Tibial nerve (tissue), 4 donors: Measurements from ENCODE around the gene GALNT3. TPM values are rescaled to one million over a fixed set of nuclear protein-coding genes. Genes with fewer than 3 reads are reported as not detected.

ENCODE experiments used
- DNase-seq, 2 donors: peaks; one replicate each; pipeline ENCODE4 v3.0.0-alpha.2; 2019; ENCODE audit warnings: low spot score in 2 of 2
- H3K27ac ChIP-seq, 4 donors: fragments of 200-600 bp; sonication (generic) in 3 of 4; one replicate each; pipeline ENCODE4 v1.5.1; 2017 to 2019; ENCODE audit warnings: mild to moderate bottlenecking in 1 of 4
- H3K27me3 ChIP-seq, 2 donors: fragments of 200-600 bp; sonication (generic) in 1 of 2; one replicate each; pipeline versions ENCODE4 v1.5.1 to v1.6.0; 2017 to 2019
- H3K36me3 ChIP-seq, 3 donors: fragments of 200-600 bp; sonication (generic); one replicate each; pipeline ENCODE4 v1.5.1; 2018 to 2019
- H3K4me1 ChIP-seq, 4 donors: fragments of 200-600 bp; sonication (generic) in 3 of 4; one replicate each; pipeline ENCODE4 v1.5.1; 2017 to 2019
- H3K4me3 ChIP-seq, 4 donors: fragments of 200-600 bp; sonication (generic) in 3 of 4; one replicate each; pipeline ENCODE4 v1.5.1; 2017 to 2019; ENCODE audit warnings: mild to moderate bottlenecking in 1 of 4, moderate library complexity in 1 of 4
- H3K9me3 ChIP-seq, 4 donors: fragments of 200-600 bp; sonication (generic) in 3 of 4; one replicate each; pipeline ENCODE4 v1.5.1; 2017 to 2019
- EP300 ChIP-seq, 2 donors: sonication (generic); formaldehyde crosslinking; IDR thresholded peaks; one replicate each; pipeline ENCODE4 v1.6.1; 2017; ENCODE audit warnings: antibody characterized with exemption in 2 of 2, mild to moderate bottlenecking in 1 of 2
- POLR2A ChIP-seq, 2 donors: fragments of 450-650 bp; IDR thresholded peaks; one replicate each; pipeline ENCODE4 v1.6.1; 2017; ENCODE audit warnings: antibody characterized with exemption in 2 of 2, mild to moderate bottlenecking in 2 of 2, moderate library complexity in 2 of 2
- WGBS, 2 donors: methylation state at CpG; one replicate each; pipeline ENCODE4 v1.1.5; 2018; 5-methylcytosine and 5-hydroxymethylcytosine counted together
- total RNA-seq, 4 donors: library from RNA; depleted of rRNA; stranded (reverse); fragments of >200 nt; gene quantifications; one replicate each; pipeline ENCODE4 v1.1.0, GENCODE V29; 2016
- TF ChIP-seq, protein P1 (sequence below), 5 experiments: fragments of 200-600 bp in 3 of 5; fragments of 450-650 bp in 2 of 5; sonication (generic) in 3 of 5; IDR thresholded peaks; one replicate each; pipeline ENCODE4 v1.5.1; 2016 to 2019; ENCODE audit warnings: antibody characterized with exemption in 5 of 5, mild to moderate bottlenecking in 3 of 5, moderate library complexity in 2 of 5

Gene GALNT3
- total RNA-seq, 4 donors from 2014 or later = 1.0 to 7.9 (median 2.6) TPM

DNA sequence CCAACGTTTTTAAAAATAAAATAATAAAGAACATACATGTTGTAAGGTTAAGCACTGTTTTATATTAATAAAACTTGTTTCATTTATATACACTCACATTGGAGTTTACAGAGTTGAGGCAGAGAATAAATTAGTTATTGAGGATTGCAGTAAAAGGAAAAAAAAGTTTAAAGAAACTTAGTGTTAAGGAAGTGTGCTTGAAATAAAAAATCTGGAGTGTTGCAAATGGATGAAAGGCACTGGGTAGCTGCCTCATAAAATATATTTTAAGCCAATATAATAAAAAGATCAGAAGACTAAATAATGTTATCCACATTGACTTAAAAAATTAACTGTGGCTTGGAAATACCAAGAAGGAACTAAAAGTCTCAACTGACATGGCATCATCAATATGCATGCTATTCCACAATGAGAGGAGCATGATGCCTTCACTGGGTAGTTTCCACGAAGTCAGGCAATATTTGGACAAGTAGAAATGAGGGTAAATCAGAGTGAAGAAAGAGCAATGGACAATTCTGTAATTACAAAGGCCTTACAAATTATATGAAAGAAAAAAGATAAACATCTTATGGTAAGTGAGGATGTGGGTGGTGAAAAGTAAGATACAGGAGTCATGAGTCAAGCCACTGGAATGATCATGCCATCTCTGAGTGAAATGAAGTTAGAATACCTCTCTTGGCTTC is 2.5 kb downstream of the GALNT3 start:
- H3K36me3 ChIP-seq = no peaks in the 10 kb centered on the region
- peaks cover 0 to 18% of the 10 kb centered on the region in 2 donors for H3K27me3 ChIP-seq
- H3K4me1 ChIP-seq = peaks cover 0 to 22% (median 18%) of the 10 kb centered on the region in 4 donors
- no peak overlapping the region for H3K4me3 ChIP-seq
- DNase-seq = no peak
- H3K27ac ChIP-seq = no peak overlapping the region
- H3K9me3 ChIP-seq = no peaks in the 10 kb centered on the region
- TF ChIP-seq, protein P1, sequence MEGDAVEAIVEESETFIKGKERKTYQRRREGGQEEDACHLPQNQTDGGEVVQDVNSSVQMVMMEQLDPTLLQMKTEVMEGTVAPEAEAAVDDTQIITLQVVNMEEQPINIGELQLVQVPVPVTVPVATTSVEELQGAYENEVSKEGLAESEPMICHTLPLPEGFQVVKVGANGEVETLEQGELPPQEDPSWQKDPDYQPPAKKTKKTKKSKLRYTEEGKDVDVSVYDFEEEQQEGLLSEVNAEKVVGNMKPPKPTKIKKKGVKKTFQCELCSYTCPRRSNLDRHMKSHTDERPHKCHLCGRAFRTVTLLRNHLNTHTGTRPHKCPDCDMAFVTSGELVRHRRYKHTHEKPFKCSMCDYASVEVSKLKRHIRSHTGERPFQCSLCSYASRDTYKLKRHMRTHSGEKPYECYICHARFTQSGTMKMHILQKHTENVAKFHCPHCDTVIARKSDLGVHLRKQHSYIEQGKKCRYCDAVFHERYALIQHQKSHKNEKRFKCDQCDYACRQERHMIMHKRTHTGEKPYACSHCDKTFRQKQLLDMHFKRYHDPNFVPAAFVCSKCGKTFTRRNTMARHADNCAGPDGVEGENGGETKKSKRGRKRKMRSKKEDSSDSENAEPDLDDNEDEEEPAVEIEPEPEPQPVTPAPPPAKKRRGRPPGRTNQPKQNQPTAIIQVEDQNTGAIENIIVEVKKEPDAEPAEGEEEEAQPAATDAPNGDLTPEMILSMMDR (IDR thresholded peaks at IDR 0.05) = no peak
- TF ChIP-seq EP300 (IDR thresholded peaks at IDR 0.05) (no peak), POLR2A (IDR thresholded peaks at IDR 0.05) (no peak)
- 74 to 76% methylated on average over 2 of the region's 2 CpGs for WGBS, 2 donors

DNA sequence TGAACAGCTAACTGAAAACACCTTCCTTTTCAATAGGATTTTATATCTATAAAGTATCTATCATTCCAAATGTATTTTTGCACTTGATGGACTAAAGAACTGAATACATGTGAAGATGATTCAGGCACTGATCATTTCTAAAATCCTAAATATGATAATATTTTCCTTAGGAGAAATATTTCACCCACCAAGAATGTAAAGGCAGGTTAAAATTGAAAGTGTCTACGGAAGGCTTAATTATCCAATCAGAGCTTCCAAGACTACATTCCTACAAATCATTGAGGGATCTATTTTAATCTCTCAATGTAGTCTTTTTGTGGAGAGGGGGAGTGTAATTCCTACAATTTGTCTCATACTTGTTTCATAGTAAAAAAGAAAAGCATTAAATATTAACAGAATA is 3.6 kb downstream of the GALNT3 start:
- DNase-seq = no peak
- no peak overlapping the region for H3K4me3 ChIP-seq
- WGBS, 2 donors = 74 to 85% methylated on average over 1 of the region's 1 CpG
- H3K27ac ChIP-seq = no peak overlapping the region
- H3K4me1 ChIP-seq = peaks cover 0 to 22% (median 18%) of the 10 kb centered on the region in 4 donors
- no peaks in the 10 kb centered on the region for H3K36me3 ChIP-seq
- no peak for TF ChIP-seq EP300 (IDR thresholded peaks at IDR 0.05)
- TF ChIP-seq POLR2A (IDR thresholded peaks at IDR 0.05) = no peak
- TF ChIP-seq, protein P1 (IDR thresholded peaks at IDR 0.05) = no peak
- H3K27me3 ChIP-seq = peaks cover 0 to 18% of the 10 kb centered on the region in 2 donors
- H3K9me3 ChIP-seq = no peaks in the 10 kb centered on the region

DNA sequence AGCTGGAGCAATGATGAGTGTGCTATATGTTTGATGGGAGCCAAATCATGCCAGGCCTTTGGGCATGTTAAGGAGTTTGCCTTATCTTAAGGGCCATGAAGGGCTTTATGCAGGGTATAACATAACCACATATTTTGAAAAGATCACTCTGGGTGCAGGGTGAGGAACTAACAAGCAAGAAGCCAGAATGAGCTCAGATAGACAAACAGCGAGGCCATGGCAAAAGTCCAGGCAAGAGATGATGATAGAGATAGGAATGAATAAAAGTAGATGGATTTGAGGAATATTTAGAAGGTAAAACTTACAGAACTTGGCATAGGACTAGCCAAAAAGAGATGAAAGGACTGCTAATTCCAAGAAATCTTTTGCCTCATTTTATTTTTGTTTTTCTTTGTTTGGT is 6.7 kb downstream of the GALNT3 start:
- Histone ChIP-seq H3K9me3 (no peaks in the 10 kb centered on the region), H3K27me3 (no peaks in the 10 kb centered on the region), H3K4me3 (no peak overlapping the region), H3K4me1 (peaks cover 0 to 3% (median 0%) of the 10 kb centered on the region in 4 donors), H3K27ac (no peak overlapping the region), H3K36me3 (no peaks in the 10 kb centered on the region)
- DNase-seq = no peak
- WGBS, 2 donors = 61 to 71% methylated on average over 1 of the region's 1 CpG
- TF ChIP-seq EP300 (IDR thresholded peaks at IDR 0.05) = no peak
- no peak for TF ChIP-seq POLR2A (IDR thresholded peaks at IDR 0.05)
- TF ChIP-seq, protein P1 (IDR thresholded peaks at IDR 0.05) = no peak

DNA sequence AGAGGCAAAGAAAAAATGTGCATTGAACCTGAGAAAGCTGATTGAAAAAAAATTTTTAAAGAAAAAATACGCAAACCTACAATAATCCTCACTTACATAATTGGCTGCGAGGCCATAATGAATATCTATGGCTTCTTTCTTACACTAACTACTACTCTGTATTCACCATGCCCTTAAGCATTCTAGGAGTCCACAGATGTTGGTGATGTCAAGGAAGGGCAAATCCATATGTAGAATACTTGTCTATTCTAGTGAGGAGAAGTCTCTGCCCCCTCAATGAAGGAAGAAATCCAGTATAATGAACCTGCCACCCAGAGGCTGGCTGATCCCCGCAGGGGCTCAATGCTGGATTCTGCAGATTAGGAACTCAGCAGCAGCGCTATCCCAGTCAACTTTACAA is 14.3 kb downstream of the GALNT3 start:
- WGBS, 2 donors = 92 to 97% methylated on average over 4 of the region's 4 CpGs
- no peak for DNase-seq
- H3K27ac ChIP-seq = no peak overlapping the region
- H3K9me3 ChIP-seq = peaks cover 0 to 19% (median 0%) of the 10 kb centered on the region in 4 donors
- no peak for TF ChIP-seq EP300 (IDR thresholded peaks at IDR 0.05)
- no peak for TF ChIP-seq POLR2A (IDR thresholded peaks at IDR 0.05)
- TF ChIP-seq, protein P1 (IDR thresholded peaks at IDR 0.05) = no peak
- no peak overlapping the region for H3K4me3 ChIP-seq
- no peaks in the 10 kb centered on the region for H3K4me1 ChIP-seq
- H3K36me3 ChIP-seq = peaks cover 0 to 3% (median 0%) of the 10 kb centered on the region in 3 donors
- H3K27me3 ChIP-seq = no peaks in the 10 kb centered on the region

DNA sequence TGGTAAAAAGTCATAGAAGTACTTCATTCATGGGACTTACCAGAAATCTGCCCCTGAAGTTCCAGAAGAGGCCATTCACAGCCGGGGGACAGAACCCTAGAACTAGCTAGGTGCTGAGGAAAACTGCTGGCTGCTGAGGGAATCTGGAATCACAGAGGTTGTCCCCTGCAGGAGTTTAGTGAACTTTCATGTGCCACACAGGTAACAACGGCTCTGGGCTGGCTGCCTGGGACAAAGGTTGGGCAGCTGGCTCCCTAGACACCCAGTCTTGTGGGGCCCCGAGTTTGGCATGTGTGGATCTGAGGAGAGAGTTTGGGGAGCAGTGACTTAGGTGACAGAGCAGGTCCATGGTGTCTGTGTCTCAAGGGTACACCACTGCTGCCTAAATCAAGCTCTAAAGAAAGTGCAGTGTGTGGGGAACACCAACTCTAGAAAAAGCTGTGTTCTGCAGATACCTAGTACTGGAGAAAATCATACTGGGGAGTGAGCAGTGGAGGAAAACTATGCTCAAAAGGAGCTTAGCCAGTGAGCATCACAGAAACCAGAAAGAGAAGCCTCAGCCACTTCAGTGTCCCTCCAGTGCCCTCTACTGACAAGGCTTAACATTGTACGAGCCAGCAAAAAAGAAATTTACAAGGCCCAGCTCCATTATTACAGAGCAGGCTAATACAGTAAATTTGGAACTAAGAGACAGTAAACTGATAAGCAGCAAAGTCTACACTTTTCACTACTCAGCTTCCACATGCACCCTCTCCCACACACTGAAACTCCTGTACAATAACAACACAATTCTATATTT is 15.2 kb downstream of the GALNT3 start:
- H3K4me1 ChIP-seq = no peaks in the 10 kb centered on the region
- no peak for DNase-seq
- 90 to 99% methylated on average over 4 of the region's 4 CpGs for WGBS, 2 donors
- no peak overlapping the region for H3K27ac ChIP-seq
- no peak overlapping the region for H3K4me3 ChIP-seq
- peaks cover 0 to 3% (median 0%) of the 10 kb centered on the region in 3 donors for H3K36me3 ChIP-seq
- H3K9me3 ChIP-seq = peaks cover 0 to 19% (median 0%) of the 10 kb centered on the region in 4 donors
- TF ChIP-seq, protein P1 (IDR thresholded peaks at IDR 0.05) = no peak
- TF ChIP-seq POLR2A (IDR thresholded peaks at IDR 0.05) = no peak
- no peak for TF ChIP-seq EP300 (IDR thresholded peaks at IDR 0.05)
- H3K27me3 ChIP-seq = no peaks in the 10 kb centered on the region
